GM20000 (cell line): Measurements from ENCODE around the gene TRPC4AP.

Experiments used
- DNase-seq: peaks from one replicate; pipeline ENCODE4 v3.0.0; 2012; ENCODE audit warnings: low spot score
- TF ChIP-seq, protein P1 (sequence below): IDR thresholded peaks from 2 replicates; pipeline ENCODE4 v1.5.1; 2012; ENCODE audit warnings: mild to moderate bottlenecking, control low read depth; ENCODE audit errors: extremely low read depth, missing control alignments

The TRPC4AP gene

DNA sequence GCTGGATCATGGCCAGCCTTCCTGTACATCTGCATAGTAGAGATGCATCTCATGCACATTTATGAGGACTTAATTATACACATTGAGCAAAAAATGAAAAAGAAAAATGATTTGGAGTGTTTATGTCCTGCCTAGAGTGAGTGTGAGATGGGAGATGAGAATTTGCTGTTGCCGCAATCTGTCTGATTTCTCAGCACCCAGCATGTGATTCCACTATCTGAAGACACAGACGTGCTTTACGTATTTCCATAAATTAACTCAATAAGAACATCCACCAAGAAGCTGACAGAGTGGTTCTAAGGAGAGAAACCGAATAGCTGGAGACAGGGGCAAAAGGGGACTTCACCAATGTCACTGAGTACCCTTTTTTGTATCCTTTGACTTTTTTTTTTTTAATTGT, 39.3 kb upstream of the TRPC4AP start:
- DNase-seq, result no peak
- TF ChIP-seq, protein P1, sequence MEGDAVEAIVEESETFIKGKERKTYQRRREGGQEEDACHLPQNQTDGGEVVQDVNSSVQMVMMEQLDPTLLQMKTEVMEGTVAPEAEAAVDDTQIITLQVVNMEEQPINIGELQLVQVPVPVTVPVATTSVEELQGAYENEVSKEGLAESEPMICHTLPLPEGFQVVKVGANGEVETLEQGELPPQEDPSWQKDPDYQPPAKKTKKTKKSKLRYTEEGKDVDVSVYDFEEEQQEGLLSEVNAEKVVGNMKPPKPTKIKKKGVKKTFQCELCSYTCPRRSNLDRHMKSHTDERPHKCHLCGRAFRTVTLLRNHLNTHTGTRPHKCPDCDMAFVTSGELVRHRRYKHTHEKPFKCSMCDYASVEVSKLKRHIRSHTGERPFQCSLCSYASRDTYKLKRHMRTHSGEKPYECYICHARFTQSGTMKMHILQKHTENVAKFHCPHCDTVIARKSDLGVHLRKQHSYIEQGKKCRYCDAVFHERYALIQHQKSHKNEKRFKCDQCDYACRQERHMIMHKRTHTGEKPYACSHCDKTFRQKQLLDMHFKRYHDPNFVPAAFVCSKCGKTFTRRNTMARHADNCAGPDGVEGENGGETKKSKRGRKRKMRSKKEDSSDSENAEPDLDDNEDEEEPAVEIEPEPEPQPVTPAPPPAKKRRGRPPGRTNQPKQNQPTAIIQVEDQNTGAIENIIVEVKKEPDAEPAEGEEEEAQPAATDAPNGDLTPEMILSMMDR, result no peak

DNA sequence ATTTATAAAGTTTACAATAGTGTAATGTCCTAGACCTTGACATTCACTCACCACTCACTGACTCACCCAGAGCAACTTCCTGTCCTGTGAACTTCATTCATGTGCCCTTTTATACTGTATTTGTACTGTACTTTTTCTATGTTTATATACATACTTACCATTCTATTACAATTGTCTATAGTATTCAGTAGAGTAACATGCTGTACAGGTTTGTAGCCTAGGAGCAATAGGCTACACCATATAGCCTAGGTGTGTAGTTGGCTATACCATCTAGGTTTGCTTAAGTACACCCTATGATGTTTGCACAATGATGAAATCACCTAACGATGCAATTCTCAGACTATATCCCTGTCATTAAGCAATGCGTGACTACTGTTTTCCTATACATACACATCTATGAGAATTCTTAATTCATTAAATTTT, 37.1 kb upstream of the TRPC4AP start:
- DNase-seq, result no peak

GRCh38 chr20:35125753-35126152, 33.1 kb upstream of the TRPC4AP start:
- TF ChIP-seq, protein P1, result no peak
- no peak for DNase-seq

More for the DNA sequence above, 37.1 kb upstream of the TRPC4AP start:
- TF ChIP-seq, protein P1, result no peak

- no peak for DNase-seq
- TF ChIP-seq, protein P1, result no peak
Observed at GRCh38 chr20:35122756-35123405, 30.3 kb upstream of the TRPC4AP start.

GRCh38 chr20:35121186-35121585, 28.6 kb upstream of the TRPC4AP start:
- TF ChIP-seq, protein P1, result no peak
- DNase-seq, result no peak

DNA sequence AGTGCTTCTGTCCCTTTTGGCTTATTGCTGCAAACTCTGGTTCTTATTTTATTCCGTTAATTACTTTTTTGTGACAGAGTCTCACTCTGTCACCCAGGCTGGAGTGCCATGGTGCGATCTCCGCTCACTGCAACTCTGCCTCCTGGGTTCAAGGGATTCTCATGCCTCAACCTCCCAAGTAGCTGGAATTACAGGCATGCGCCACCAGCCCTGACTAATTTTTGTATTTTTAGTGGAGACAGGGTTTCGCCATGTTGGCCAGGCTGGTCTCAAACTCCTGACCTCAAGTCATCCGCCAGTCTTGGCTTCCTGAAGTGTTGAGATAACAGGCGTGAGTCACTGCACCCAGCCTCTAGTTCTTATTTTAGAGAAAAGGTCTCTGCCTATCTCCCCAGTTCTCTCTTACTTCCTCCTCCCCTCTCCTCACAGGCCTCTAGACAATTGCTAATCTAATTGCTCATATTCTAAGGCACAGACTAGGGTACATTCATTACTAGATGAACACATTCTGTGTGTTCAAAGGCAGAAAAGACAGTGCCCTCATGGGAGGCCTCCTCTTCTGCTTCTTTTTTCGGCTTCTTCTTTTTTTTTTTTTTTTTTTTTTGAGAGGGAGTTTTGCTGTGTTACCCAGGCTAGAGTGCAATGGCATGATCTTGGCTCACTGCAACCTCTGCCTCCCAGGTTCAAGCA, 27.6 kb upstream of the TRPC4AP start:
- DNase-seq, result no peak

GRCh38 chr20:35117629-35118028, 25.0 kb upstream of the TRPC4AP start:
- no peak for DNase-seq
- TF ChIP-seq, protein P1, result no peak

More for the DNA sequence above, 27.6 kb upstream of the TRPC4AP start:
- TF ChIP-seq, protein P1, result no peak
